ENCODE data around the gene COPA.

- TF ChIP-seq POLR2A (IDR thresholded peaks at IDR 0.05) (no peak), CTCF (IDR thresholded peaks at IDR 0.05) (no peak)
Observed at GRCh38 chr1:160361814-160362167, 18.7 kb upstream of the COPA start.
